ENCODE data around the gene NPSR1.
"Not testable (repeated sequence)": the region's sequence is repeated elsewhere in the genome, so short reads cannot be mapped to it uniquely, and the experiment has no call there.

NPSR1 gene

GRCh38 chr7:34835901-34836600 lies 178.0 kb downstream of the NPSR1 start:
- in situ Hi-C loops (cut with HindIII; ENCODE audit: low sequenced_read_pairs): no loop called here

DNA sequence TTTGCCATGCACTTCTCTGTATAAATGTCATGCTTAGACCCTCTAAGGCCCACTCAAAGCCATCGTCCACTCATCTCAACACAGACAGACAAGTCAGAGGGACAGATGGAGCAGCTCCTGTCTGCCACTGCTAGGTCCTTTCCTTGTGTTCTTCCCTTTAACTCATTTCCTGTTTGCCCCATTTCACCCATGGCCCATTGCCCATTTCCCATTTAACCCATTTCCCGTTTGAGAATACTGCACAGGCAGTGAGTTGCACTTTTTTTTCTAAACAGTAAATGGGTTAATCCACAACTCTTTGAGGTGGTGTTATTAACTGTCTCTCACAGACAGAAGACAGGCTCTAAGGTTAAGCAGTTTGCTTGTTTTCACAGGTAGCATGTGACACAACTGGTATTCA lies 179.3 kb downstream of the NPSR1 start:
- in situ Hi-C loops (cut with HindIII; ENCODE audit: low sequenced_read_pairs): no loop called here

GRCh38 chr7:34837801-34838201 lies 179.8 kb downstream of the NPSR1 start:
- in situ Hi-C loops (cut with HindIII; ENCODE audit: low sequenced_read_pairs): no loop called here

- in situ Hi-C loops (cut with HindIII; ENCODE audit: low sequenced_read_pairs): no loop called here
Observed at GRCh38 chr7:34838329-34838728, 180.3 kb downstream of the NPSR1 start.

DNA sequence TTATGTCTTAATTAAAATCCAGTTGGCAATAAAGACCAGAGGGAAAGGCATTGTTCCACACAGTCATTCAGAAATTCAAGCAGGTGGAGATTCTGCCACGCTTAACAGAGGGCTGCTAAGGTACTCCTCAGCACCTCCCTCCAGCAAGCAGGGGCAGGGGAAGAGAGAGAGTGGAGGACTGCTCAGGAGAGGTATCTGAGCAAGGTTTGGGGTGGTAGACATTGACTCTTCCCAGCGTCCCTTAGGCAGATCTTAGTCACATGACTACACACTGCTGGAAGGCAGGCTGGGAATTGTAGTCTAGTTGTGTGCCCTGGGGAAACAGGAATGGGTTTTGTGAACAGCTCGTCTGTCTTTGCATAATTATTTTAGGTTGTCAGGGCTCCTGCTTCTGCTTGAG lies 181.6 kb downstream of the NPSR1 start:
- in situ Hi-C loops (cut with HindIII; ENCODE audit: low sequenced_read_pairs): no loop called here

DNA sequence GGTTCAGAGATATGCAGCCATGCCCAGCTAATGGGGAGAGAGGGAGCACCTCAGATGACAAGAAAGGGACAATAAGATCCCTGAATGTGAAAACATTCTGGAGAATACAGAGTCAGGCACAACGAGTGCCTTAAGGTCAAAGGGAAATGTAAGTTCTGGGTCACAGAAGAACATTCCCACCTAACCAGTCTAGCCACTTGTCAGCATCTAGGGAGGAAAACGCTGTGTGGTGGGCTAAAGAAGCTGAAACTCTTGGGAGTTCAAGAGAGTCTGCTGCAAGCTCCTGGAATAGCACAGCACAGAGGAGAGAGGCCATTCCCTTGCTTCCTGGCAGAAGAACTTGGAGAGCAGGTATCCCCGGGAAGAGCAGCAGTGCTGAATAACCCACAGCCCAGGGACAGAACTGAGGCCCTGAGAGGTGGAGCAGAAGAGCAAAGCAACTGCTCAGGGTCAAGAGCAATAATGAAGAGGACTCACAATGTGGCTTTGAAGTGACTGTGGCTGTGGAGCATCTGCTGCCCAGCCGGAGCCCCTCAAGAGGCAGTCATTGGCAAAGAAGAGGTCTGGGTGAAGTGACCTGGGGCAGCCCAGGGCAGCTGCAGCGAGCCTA lies 182.3 kb downstream of the NPSR1 start:
- in situ Hi-C loops (cut with HindIII; ENCODE audit: low sequenced_read_pairs): no loop called here

DNA sequence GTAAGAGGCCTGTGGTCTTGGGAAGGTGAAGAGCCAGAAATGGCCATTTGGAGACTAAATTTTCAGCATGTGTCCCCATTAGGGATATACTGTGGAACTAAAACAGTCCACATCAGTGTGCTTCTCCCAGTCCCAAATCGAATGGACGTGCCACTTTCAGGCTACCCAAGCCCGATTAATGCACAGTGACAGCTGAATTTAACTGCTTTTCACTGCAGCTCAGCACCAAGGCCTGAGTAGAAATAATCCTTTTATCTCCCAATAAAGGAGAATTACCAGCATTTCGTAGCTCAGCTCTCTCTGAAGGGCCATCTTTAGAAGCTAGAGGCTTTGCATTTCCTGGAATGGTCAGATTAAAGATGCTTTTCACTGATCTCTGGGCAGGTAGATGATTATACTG lies 183.3 kb downstream of the NPSR1 start:
- in situ Hi-C loops (cut with HindIII; ENCODE audit: low sequenced_read_pairs): no loop called here

DNA sequence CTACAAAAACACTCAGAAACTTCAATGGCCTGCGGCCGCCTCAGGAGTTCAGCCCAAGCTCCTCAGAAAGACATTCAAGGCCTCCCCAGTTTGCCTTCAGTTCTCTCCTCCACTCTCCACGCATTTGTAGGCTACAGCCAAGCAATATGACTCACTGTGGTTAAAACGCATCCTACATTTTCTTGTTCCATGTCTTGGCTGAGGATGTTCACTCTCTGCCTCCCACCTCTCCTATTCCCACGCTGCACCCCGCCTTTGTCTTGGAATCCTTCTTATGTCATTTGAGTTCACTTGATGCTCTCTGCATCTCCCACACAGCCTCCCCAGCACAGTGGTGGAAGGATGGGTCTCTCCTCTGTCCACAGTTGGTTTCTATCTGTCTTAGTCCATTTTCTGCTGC lies 184.8 kb downstream of the NPSR1 start:
- in situ Hi-C loops (cut with HindIII; ENCODE audit: low sequenced_read_pairs): no loop called here

DNA sequence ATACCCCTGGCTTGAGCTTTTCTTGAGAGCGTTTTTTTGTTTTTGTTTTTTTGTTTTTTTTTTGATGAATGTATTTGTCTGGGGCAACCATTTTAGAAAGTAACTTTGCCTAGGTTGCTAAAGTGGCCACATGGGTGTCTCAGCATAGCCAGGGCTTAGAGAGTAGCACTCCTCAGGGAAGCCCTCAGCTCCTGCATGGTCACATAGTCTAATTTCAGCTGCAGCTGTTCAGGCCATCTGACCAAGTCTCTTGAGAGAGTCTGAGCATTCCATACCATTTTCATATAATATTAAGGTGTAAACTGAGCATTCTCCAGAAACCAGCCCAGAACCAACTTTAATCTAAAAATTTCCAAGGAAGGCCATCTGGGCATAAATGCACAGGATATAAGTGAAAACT lies 186.4 kb downstream of the NPSR1 start:
- in situ Hi-C loops (cut with HindIII; ENCODE audit: low sequenced_read_pairs): no loop called here

DNA sequence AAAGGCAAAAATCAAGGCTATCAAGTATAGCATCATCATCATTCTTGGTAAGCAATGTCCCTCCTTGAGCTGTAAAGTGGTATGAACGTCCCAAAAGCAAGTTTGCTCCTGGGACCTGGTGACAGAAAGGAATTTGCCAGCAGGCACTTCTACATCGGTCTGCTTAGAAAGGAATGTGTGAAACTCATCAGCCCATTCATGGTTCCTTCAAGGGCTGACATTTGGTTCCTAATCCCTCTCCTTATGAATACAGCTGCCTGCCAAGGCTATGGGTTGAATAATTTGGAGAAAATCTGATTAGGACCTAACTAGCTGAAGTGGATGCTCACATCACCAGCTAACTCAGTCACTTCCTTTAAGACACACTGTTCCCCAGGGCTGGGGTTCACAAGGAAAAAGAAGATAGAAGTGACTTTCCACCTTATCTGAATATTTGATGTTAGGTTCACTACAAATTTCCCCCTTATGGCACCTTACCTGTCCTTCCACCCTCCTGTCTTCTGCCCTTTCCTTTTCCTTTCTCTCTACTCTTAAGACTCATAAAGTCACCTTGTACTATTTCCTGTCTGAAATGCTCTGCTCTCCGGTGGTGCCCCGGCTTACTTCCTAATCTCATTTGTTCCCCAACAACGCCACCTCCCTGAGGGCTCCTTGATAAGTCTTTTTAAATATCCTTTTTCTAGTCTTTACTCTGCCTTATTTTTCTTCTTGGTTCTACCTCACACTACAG lies 187.1 kb downstream of the NPSR1 start:
- in situ Hi-C loops (cut with HindIII; ENCODE audit: low sequenced_read_pairs): no loop called here

GRCh38 chr7:34845666-34846361 lies 187.8 kb downstream of the NPSR1 start:
- in situ Hi-C loops (cut with HindIII; ENCODE audit: low sequenced_read_pairs): no loop called here

GRCh38 chr7:34846976-34847375 lies 189.0 kb downstream of the NPSR1 start:
- in situ Hi-C loops (cut with HindIII; ENCODE audit: low sequenced_read_pairs): no loop called here

- in situ Hi-C loops (cut with HindIII; ENCODE audit: low sequenced_read_pairs): no loop called here
Observed at GRCh38 chr7:34848670-34849069, 190.7 kb downstream of the NPSR1 start.

DNA sequence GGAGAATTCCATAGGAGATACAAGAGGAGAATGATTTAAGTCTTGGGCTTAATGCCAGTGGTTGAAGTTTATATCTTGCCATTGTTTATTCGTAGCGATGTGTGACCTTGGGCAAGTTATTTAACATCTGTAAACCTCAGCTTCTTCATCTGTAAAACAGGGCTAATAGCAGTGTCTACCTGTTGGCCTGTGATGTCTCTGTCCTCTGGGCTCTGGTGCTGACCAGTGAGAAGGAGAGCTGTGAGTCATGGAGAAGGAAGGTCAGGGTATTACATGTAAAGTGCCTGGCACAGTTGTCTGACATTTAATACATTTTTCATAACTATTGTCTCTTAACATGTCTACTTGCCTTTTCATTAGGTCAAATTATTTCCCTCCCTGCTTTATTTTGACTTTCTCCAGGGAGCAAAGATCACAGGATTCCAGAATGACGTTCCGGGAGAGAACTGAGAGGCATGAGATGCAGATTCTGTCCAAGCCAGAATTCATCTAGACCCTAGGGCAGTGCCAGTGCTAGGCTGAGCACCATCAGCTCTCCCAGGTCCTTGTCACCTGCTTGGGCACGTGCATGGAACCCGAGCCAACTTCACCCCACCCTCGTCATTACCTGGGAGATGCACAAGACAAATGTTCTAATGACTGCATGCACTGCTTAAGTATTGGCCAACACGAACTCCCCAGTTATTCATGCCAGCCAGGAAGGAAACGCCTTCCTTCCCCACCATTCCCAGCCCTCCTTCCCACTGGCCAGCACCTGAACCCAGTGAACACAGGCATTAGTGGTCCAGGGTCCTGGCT lies 191.3 kb downstream of the NPSR1 start:
- in situ Hi-C loops (cut with HindIII; ENCODE audit: low sequenced_read_pairs): no loop called here

GRCh38 chr7:34849986-34850385 lies 192.0 kb downstream of the NPSR1 start:
- in situ Hi-C loops (cut with HindIII; ENCODE audit: low sequenced_read_pairs): no loop called here

DNA sequence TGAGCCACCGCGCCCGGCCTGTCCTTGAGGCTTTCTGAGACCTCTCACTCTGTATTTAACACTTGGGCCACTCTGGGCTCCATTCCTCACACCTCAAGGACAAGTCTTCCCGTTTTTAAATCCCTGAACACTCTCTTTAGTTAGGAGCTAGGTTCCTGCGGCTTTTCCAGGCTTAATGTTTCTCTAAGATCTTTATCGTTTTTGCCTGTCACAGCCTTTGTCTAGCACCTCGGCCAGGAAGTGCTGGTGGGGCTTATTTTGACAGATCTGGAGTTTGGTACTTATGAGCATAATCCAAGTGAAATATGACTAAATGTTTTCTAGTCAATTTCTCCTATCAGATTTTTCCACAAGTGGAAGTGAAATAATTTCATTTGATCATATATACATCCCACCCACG lies 192.7 kb downstream of the NPSR1 start:
- in situ Hi-C loops (cut with HindIII; ENCODE audit: low sequenced_read_pairs): no loop called here

- in situ Hi-C loops (cut with HindIII; ENCODE audit: low sequenced_read_pairs): no loop called here
Observed at GRCh38 chr7:34851431-34851830, 193.4 kb downstream of the NPSR1 start.

GRCh38 chr7:34858444-34858843 lies 200.4 kb downstream of the NPSR1 start:
- in situ Hi-C loops (cut with HindIII; ENCODE audit: low sequenced_read_pairs): not testable (repeated sequence)

DNA sequence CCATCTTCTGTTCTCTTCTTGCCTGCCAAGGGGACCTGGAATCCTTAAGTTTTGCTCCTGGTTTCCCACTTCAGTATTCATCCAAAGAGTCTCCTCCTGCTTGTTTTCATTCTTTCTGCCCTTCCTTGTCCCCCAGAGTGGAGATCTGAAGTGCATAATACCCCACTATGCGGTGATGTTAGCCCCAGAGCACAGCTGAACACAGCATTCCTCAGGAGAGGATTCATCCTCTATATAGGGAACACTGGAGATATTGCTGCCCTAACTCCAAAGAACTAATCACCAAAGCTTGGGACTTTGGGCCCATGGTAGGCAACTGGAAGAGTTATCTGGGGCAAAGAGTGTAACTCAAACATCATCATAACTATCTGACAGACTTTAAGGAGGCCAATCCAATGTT lies 201.3 kb downstream of the NPSR1 start:
- in situ Hi-C loops (cut with HindIII; ENCODE audit: low sequenced_read_pairs): not testable (repeated sequence)

DNA sequence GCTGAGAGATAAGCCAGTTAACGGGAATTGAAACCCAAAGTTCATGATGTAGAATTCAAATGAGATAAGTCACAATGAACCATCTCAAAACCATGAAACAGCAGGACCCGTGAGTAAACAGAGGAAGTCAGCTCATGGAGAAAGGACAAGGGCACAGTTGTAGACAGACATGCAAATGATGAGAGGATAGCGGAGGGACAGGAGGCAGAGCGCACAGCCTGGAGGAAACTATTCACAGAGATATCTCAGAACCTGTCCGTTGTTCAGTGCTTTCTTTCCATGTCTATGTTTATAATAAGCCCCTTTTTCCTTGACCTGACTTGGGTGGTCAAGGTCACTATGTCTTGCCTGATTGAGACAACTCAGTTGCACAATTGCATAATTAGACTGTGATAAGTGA lies 208.2 kb downstream of the NPSR1 start:
- in situ Hi-C loops (cut with HindIII; ENCODE audit: low sequenced_read_pairs): not testable (repeated sequence)

- in situ Hi-C loops (cut with HindIII; ENCODE audit: low sequenced_read_pairs): not testable (repeated sequence)
Observed at GRCh38 chr7:34867341-34867740, 209.3 kb downstream of the NPSR1 start.
